Measurements from ENCODE around the gene BMS1.
"Not testable (repeated sequence)": the region's sequence is repeated elsewhere in the genome, so short reads cannot be mapped to it uniquely, and the experiment has no call there.

BMS1 gene

DNA sequence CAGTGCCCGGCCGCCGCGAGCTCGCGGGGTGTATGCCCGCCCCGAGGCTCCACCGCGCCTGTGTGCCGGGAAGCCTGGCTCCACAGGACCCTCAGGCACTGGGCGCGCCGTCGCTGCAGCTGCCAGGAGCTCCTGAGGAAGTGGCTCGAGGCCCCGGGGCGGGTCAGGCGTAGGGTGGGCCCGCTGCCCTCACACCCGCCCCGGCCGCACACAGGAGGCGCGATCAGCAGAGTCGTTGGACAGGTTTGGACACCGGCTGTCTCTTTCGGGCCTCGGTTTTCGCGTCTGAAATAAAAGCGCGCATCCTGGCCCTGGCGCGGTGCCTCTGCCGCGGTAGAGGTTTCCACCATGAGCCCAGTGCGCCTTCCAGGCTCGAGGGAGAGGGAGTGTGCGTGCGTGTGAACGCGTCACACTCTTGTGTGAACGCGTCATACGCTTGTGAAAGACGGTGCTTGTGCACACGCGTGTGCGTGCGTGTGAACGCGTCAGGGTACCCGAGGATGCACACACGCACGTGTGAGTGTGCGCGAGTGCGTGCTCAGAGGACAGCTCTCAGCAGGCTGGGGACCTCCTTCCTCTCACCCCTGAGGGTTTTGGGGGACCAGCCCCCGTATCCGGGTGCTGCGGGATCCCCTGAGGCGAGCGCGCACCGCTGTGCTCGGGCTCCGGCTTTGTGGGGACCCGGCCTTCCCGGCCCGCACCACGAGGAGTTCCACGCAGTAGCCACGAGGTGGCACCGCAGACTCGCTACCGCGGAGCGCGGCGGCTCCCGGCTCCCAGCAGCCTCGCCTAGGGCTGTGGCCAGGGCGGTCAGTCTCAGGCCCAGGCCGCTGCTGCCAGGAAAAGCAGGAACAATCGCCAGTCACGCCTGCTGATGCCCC is 83.8 kb downstream of the BMS1 start:
- peak in 1 of 5 experiments; percentile 47 for DNase-seq

DNA sequence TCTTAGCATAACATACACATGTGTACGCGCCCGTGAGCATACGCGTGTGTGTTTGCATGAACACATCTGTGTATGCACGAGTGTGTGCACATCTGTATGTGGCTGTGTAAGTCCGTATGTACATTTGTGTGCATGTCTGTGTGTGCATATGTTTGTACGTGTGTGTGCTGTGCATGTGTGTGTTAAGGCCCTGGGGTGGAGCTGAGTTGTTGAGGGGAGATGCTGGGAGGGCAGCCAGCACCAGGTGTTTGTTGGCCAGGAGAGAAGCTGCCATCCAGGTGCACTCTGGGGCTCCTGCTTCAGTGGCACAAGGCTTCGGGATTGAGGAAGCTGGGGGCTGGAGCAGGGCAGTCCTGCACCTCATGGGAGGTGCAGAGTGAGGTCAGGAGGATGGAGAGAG is 85.0 kb downstream of the BMS1 start:
- DNase-seq: no peak

DNA sequence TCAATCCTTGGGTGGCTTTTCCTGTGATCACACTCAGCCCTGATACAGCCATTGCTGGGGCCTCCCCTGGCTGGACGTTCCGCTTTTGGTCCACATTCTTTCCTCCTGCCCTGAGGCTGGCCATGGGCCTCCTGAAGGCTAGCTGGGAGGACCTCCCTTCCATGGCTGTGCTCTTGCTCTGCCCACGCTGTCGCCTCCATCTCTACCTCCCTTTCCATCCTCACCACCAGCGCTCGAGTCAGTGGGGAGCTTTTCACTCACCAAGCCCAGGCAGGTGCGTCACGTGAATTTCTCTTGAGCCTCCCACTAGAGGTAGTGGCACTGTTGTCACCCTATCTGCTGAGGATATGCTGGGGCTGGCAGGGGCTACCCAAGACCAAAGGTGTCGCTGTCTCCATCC is 85.9 kb downstream of the BMS1 start:
- DNase-seq: no peak

DNA sequence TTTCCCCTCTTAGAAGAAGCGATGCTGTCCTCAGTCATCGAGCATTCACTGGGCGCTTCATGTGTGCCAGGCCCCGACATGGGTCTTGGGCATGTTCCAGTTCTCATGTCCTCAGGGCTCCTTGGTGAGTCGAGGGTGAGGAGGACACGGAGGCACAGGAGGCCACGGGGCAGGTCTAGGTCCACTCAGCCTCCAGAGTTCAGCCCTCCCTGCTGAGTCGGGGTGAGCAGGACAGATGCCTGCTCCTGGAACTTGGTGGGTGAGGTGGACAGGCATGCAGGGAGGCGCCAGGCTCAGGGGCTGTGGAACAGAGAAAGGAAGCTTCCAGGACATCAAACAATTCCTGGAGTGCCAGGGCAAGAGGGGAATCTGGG is 87.4 kb downstream of the BMS1 start:
- DNase-seq: no peak

DNA sequence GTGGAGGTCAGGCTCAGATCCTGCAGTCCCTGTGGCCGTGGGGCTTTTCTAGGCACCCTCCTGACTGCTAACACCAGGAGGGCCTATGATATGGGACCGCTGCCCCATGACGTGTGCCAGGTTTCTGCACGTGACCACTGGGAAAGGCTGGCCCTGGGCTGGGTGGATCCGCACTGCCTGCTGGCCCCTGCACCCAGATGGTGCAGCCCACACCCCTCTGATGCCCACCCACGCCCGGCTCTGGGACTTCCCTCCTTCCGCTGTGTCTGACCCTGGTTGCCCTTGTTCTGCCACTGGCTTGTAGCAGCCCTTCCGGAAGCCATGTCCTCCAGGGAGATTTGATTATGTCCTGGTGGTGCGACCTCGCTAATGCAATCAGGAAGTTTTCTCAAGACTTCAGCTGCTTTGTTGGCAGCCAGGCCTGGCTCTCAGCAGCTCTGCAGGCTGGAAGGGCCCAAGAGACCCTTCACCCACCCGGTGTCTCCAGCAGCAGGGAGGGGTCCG is 88.6 kb downstream of the BMS1 start:
- not testable (repeated sequence) for DNase-seq

DNA sequence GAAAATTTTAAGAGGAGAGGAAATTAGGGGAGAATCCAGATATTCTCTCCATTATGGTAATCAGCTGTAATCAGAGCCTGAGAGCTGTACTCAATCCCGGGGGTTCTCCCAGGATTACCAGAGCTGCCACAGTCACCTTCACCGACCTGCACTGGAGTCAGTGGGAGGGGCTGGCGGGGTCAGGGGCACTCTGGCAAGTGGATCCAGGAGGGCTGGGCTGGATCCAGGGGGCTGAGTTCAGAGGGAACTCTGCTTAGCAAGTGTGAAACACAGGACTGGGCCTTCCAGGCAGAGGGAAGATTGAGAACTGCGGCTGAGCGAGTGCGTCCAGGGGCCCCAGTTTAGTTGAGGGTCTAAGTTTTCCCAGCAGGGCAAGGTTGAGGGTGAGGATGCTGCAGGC is 89.2 kb downstream of the BMS1 start:
- no peak for DNase-seq

DNA sequence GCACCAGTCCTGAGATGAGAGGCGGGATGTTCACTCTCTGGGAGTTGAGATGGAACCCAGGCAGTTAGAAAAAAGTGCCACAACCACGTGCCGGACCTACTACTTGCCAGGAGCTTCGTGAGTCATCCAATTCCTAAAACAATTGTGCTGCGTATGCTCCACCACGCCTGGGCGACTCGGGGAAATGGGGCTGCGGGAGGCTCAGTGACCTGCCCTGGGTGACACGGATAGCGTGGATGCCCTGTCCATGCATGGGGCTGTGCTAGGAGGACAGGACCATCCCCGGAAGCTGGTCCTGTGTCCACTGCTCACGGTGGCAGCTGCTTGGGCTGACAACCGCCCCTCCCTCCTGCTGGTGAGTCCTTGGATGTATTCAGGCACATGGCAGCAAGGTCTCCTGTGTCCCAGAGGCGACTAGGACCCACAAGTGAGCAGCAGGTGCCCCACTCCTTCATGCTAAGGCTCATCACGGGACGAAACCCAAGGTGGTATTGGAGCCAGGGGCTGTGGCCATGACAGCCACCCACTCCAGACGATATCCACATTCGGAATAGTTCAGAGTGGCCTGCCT is 90.4 kb downstream of the BMS1 start:
- DNase-seq: no peak

DNA sequence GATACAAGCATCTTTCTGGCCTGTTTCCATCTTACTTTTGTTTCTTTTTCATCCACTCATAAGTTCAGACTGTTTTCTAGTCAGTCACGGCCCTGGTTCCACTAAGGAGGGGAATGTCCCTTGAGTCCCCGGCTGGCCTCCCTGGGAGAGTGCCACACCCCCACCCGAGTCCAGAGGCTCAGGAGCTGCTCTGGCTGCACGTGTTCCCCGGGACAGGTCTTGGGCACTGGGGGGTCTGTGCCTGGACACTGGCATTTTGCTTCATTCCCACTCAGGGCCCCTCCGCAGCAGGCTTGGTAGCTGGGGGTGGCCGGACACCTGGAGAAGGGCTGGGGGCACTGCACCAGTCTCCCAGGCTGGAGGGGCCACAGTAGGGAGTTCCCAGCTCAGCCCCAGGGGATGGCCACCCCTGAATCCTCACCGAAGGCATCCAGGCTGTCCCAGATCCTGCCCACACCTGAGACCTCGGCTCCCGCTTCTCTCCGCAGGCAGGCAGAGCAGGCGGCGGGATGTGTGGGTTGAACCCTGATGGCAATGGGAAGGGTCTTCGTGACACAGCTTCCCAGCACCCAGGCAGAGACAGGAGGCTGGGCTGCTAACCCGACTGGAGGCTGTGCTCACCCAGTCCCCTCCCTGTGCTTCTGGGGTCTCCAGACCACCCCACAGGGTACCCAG is 92.3 kb downstream of the BMS1 start:
- DNase-seq: no peak

DNA sequence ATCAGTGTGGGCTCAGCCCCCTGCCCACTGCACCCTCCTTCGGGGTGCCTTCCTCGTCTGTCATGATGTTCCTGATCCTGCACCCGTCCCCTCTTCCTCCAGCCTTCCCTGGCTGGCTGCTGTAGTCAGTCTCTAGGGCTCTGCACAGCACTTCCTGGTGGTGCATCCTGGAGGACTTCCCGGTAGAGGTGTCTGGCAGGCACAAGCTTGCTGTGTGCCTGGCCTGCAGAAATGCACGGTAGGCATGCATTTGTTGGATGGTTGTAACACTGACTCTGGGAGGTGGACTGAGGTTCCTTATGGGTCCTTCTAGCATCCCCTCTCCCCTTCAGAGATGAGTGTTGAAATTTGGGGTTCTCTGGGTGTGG is 92.8 kb downstream of the BMS1 start:
- no peak for DNase-seq

DNA sequence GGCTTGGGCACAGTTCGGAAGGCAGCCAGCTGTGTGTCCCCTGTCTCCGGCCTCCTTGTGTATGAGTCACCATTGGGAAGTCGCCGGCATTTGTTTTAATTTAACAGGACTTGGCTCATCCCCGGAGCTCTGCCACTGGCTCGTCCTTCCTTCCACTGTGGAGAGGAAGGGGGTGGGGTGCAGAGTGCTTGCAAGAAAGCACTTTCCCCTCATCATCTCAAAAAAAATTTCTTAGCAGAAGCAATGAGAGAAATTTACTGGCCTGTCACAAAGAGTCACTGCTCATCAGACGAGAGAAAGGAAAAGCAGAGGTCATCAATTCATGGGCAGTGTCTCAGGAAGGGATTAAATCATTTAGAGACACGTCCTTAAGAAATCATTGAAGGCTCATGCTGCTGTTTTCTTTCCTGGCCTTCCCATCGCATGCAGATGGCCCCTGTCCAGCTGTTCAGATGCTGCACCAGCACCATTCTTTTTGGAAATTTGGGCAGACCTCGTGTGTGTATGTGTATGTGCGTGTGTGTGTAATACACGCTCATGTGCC is 93.3 kb downstream of the BMS1 start:
- DNase-seq: no peak

DNA sequence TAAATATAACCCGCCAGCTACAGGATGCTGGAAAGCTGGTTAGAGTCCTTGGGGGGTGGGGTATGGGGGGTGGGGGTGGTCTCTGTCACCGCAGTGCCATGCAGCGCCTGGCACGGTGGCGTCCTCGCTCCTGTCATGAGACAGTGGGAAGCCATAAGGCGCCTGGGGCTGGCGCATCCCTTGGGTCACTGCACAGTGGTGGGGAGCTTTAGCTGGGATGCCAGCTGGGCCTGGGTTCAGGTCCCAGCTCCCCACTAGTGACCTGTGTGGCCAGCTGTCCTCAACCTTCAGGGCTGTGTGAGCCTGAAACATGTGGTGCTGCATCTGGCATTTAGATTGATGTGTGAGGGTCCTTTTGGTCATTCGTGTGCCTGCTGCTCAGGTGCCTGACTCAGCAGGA is 93.9 kb downstream of the BMS1 start:
- no peak for DNase-seq

DNA sequence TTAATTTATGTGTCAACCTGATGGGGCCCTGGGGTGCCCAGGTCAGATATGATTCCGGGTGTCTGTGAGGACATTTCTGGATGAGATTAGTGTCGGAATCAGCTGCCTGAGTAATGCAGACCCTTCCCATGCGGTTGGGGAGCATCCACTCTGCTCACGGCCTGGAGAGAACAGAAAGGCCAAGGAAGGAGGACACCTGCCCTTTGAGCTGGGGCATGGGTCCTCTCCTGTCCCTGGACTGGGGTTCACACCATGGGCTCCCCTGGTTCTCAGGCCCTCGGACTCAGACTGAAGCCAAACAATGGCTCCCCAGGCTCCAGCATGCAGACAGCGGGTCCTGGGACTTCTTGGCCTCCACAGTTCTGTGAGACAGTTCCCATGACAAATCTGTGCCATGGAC is 94.3 kb downstream of the BMS1 start:
- DNase-seq: no peak

DNA sequence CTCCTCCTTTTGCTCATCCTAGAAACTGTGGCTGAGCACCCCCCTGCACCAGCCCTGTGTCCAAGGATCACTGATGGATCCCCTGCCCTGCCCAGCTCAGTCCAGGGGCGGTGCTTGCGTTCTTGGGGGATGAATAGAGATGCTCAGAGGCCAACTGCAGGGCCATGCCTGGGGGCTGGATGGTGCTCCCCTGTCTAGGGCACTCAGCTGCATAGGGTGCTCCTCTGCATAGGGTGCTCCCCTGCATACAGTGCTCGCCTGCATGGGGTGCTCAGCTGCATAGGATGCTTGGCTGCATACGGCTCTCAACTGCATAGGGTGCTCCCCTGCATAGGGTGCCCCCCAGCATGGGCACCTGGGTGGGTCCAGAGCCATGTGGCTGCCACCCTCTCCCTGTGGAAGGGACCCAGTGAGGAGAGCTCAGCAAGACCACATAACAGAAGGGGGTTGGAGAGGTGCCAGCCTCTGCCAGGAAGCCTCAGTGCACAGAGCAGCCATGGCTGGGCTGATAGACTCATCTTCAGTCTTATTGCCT is 95.0 kb downstream of the BMS1 start:
- DNase-seq: no peak

DNA sequence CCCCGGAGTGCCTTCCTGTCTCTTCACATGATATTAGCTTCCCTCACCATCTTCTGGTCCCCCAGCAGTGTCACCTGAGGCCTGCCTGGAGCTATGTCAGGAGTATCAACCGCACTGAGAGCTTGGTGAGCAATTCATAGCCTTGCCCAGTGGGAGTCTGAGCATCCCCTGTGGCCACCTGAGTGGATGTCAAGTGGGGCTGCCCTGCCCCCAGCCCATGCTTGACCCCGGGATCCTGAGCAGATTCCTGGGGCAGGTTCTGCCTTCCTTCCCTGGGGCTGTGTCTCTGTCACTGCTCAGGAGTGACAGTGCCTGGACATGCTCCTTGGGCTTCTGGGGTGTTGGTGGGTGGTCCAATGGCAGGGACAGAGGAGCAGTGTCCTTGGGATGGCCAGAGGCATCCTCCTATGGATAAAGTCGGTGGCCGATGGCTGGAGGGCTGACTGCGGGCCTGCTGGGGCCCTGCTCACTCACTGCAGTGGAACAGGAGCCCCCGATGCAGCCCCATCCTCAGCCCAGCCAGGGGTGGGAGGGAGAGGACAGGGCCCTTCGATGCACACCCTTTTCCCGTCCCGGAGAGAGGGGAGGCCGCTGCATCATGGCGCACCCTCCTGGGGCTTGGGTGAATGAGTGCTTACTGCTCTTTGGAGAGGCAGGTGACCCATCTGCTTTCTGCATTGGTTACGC is 95.7 kb downstream of the BMS1 start:
- DNase-seq: no peak

DNA sequence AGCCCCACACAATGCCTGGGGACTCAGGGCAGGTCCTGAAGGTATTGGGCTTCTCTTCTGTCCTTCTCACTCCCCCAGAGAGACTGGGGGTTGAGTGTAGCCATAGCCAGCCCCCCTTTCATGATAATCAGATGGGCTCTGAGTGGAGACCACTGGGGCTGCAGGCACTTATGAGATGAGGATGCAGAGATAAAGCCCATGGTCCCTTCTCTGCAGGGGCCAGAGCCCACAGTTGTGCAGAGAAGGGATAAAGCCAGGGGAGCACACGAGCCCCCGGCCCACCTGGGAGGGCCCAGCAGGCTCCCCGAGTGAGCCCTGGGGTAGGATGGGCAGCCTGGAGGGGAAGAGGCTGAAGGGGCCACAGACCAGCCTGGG is 96.2 kb downstream of the BMS1 start:
- no peak for DNase-seq

DNA sequence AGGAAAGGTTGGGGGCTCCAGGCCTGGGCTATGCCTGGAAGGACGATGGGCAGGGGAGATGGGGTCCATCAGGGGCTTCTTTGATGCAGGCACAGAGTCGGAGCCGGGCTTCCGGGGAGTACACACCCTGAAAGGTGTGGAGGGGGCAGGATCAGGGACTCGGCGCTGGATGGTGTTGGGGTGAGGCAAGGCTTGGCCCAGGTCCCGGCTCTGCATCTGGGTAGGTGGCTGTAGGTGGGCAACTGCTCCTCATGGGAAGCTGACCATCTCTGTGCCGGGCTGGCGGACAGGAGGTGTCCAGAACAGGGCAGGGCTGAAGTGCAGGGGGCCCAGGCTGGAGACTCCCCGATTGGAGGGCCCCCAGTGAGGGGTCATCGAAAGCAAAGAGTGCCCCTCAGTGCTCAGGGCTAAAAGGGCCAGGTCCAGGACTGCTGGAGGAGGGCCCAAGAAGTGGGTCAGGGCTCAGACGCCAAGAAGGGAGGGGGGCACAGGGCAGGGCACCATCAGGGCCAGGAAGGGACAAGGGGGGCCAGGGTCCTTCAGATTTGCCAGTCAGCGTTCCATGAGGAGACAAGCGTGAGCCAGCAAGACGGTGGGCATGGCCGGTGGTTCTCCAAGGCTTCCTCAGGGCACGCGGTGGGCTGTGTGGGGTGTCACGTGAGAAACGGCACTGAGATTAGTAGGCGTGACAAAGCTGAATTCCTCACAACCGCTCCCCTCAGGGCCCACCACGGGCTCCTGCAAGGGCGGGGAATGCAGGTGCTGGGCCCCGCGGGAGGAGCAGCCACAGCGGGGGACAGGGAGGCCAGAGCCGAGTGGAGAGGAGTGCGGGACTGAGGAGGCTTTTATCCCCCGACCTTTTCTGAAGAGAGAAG is 97.0 kb downstream of the BMS1 start:
- no peak for DNase-seq

DNA sequence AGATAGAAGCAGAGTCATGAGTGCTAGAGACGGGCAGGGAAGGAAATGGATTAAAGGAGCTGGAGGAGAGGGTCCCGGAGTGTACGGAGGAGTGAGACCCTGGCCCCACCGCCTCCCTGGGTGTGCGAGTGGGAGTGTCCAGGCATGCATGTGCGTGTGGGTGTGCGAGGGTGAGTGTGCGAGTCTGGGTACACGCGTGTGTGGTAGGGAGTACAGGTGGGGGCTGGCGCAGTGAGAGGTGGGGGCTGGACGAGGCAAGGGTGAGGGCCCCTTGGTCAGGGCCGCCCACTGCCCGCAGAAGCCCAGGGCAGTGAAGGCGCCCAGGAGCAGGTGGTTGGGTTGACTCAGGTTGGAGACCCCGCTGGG is 97.6 kb downstream of the BMS1 start:
- no peak for DNase-seq

DNA sequence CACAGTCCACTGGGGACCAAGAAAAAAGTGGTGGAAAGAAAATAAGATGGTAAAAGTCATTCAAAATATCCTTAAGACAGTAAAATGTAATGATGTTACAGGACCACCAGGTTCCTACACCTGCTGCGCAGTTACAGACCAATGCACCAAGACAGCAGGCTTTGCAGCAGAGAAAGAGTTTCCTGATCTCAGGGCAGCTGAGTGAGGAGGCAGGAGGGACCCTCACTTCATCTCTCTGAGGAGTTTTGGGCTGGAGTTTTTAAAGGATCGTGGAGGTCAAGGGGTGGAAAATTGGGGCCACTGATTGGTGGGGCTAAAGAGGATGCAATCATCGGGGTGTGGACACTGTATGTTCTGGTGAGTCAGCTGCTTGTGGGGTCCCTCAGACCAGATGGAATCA is 100.0 kb downstream of the BMS1 start:
- DNase-seq: no peak
